HEK293 (cell line): ENCODE data around the gene HOXC10.

Source experiments
- CTCF ChIA-PET: fragments of 350-600 bp; formaldehyde crosslinking; extraction: SDS; loops from one replicate; lab custom pipeline; 2021; ENCODE audit warnings: antibody characterized with exemption; lab: Yijun Ruan, JAX
- POLR2A ChIA-PET: fragments of 300-600 bp; formaldehyde crosslinking; extraction: SDS; loops from one replicate; lab custom pipeline; 2020; ENCODE audit warnings: antibody characterized with exemption, inconsistent platforms; lab: Yijun Ruan, JAX
- H3K27ac ChIP-seq: fragments of 200-500 bp; sonication (Bioruptor generic); 2 replicates; pipeline ENCODE4 v1.5.1; 2014; ENCODE audit warnings: low read depth, low read length, control low read depth, inconsistent platforms; ENCODE audit errors: extremely low read depth
- H3K36me3 ChIP-seq, 2 experiments: fragments of 200-500 bp in 1 of 2; sonication (Bioruptor generic) in 1 of 2; 1 replicate in 1 of 2; 2 replicates in 1 of 2; pipeline ENCODE4 v1.5.1; 2014 to 2017; ENCODE audit warnings: inconsistent platforms in 2 of 2, low read length in 2 of 2; ENCODE audit not compliant: control insufficient read depth in 2 of 2, insufficient read depth in 1 of 2
- H3K4me1 ChIP-seq: fragments of 200-500 bp; sonication (Bioruptor generic); 2 replicates; pipeline ENCODE4 v1.5.1; 2014; ENCODE audit warnings: mild to moderate bottlenecking, low read length, inconsistent platforms; ENCODE audit not compliant: control insufficient read depth, insufficient read depth
- H3K4me3 ChIP-seq: 2 replicates; pipeline ENCODE4 v1.5.1; 2011; ENCODE audit warnings: low read depth, mild to moderate bottlenecking, control low read depth, low read length, moderate library complexity
- H3K9me3 ChIP-seq: fragments of 200-500 bp; sonication (Bioruptor generic); 2 replicates; pipeline ENCODE4 v1.5.1; 2014; ENCODE audit warnings: low read depth, low read length, inconsistent platforms; ENCODE audit not compliant: control insufficient read depth, insufficient read depth
- CTCF ChIP-seq: fragments of 450-650 bp; formaldehyde crosslinking; IDR thresholded peaks from 2 replicates; pipeline ENCODE4 v1.5.1; 2016; ENCODE audit warnings: missing biosample characterization, missing genetic modification characterization
- GLI4 ChIP-seq: fragments of 450-650 bp; formaldehyde crosslinking; IDR thresholded peaks from 2 replicates; pipeline ENCODE4 v1.5.1; 2016; ENCODE audit warnings: missing biosample characterization, missing genetic modification characterization
- HOXA7 ChIP-seq: sonication (generic); formaldehyde crosslinking; IDR thresholded peaks from 2 replicates; pipeline ENCODE4 v1.8.1; 2022; ENCODE audit warnings: missing genetic modification reagents, borderline replicate concordance
- OVOL3 ChIP-seq: fragments of 450-650 bp; formaldehyde crosslinking; IDR thresholded peaks from 2 replicates; pipeline ENCODE4 v1.5.1; 2016; ENCODE audit warnings: missing biosample characterization, missing genetic modification characterization
- RBAK ChIP-seq: fragments of 450-650 bp; formaldehyde crosslinking; IDR thresholded peaks from 2 replicates; pipeline ENCODE4 v1.5.1; 2016; ENCODE audit warnings: missing biosample characterization, missing genetic modification characterization
- ZNF121 ChIP-seq: fragments of 450-650 bp; formaldehyde crosslinking; IDR thresholded peaks from 2 replicates; pipeline ENCODE4 v1.5.1; 2016; ENCODE audit warnings: missing biosample characterization, missing genetic modification characterization
- ZNF19 ChIP-seq: fragments of 450-650 bp; formaldehyde crosslinking; IDR thresholded peaks from 2 replicates; pipeline ENCODE4; 2016; ENCODE audit warnings: missing biosample characterization, missing genetic modification characterization, low read depth
- ZNF223 ChIP-seq: fragments of 450-650 bp; formaldehyde crosslinking; IDR thresholded peaks from 2 replicates; pipeline ENCODE4 v1.5.1; 2016; ENCODE audit warnings: missing biosample characterization, missing genetic modification characterization
- ZNF324 ChIP-seq: fragments of 450-650 bp; formaldehyde crosslinking; IDR thresholded peaks from 2 replicates; pipeline ENCODE4 v1.5.1; 2016; ENCODE audit warnings: missing biosample characterization, missing genetic modification characterization
- ZNF366 ChIP-seq: fragments of 450-650 bp; formaldehyde crosslinking; conservative IDR thresholded peaks from 2 replicates; pipeline ENCODE4 v1.5.1; 2016; ENCODE audit warnings: missing biosample characterization, missing genetic modification characterization
- ZNF558 ChIP-seq: fragments of 450-650 bp; formaldehyde crosslinking; IDR thresholded peaks from 2 replicates; pipeline ENCODE4 v1.5.1; 2016; ENCODE audit warnings: missing biosample characterization, missing genetic modification characterization
- ZNF600 ChIP-seq: fragments of 450-650 bp; formaldehyde crosslinking; IDR thresholded peaks from 2 replicates; pipeline ENCODE4 v1.5.1; 2016; ENCODE audit warnings: missing biosample characterization, missing genetic modification characterization
- ZNF658 ChIP-seq: fragments of 450-650 bp; formaldehyde crosslinking; IDR thresholded peaks from 2 replicates; pipeline ENCODE4; 2016; ENCODE audit warnings: missing biosample characterization, missing genetic modification characterization
- ZNF660 ChIP-seq: fragments of 450-650 bp; IDR thresholded peaks from 2 replicates; pipeline ENCODE4 v1.5.1; 2018; ENCODE audit warnings: missing biosample characterization, mild to moderate bottlenecking, missing genetic modification characterization
- ZSCAN5A ChIP-seq: fragments of 450-650 bp; formaldehyde crosslinking; IDR thresholded peaks from 2 replicates; pipeline ENCODE4 v1.5.1; 2016; ENCODE audit warnings: missing biosample characterization, missing genetic modification characterization
- ZXDB ChIP-seq: fragments of 450-650 bp; formaldehyde crosslinking; IDR thresholded peaks from 2 replicates; pipeline ENCODE4 v1.5.1; 2016; ENCODE audit warnings: missing biosample characterization, missing genetic modification characterization

The HOXC10 gene

GRCh38 chr12:53935383-53936341 is 49.3 kb upstream of the HOXC10 start:
- ChIA-PET CTCF (interaction anchor here (0.6 to 1.6 kb wide), 3 partner anchors 16 to 234 kb away, joined by 3 to 9 read pairs (median 3); no protein-coding TSS in a partner anchor), POLR2A (no interaction called here)
- no peak overlapping the region for H3K4me3 ChIP-seq
- no peaks in the 10 kb centered on the region for H3K4me1 ChIP-seq
- H3K9me3 ChIP-seq, result no peaks in the 10 kb centered on the region
- H3K27ac ChIP-seq, result no peak overlapping the region
- TF ChIP-seq ZSCAN5A (no peak), ZNF223 (tag by site-specific recombination) (0 out of 2 replicates have a peak, but pooled peaks have one; percentile 40)
- no peaks in the 10 kb centered on the region for H3K36me3 ChIP-seq

- Histone ChIP-seq H3K9me3 (no peaks in the 10 kb centered on the region), H3K36me3 (no peaks in the 10 kb centered on the region), H3K4me3 (no peak overlapping the region), H3K4me1 (0 out of 2 replicates have a peak, but pooled peaks cover 6% of the 10 kb centered on the region), H3K27ac (no peak overlapping the region)
- TF ChIP-seq ZNF121 (tag by site-specific recombination), result no peak
- TF ChIP-seq ZNF660, result no peak
- TF ChIP-seq ZNF19 (tag by site-specific recombination), result no peak
- TF ChIP-seq ZNF558 (tag by site-specific recombination), result no peak
- TF ChIP-seq ZNF324, result no peak
- TF ChIP-seq ZXDB, result no peak
- no peak for TF ChIP-seq RBAK
- TF ChIP-seq GLI4 (tag by site-specific recombination), result no peak
- ChIA-PET POLR2A (no interaction called here), CTCF (interaction anchor here (0.7 to 2.2 kb wide), 2 partner anchors 131 to 145 kb away, joined by 3 to 7 read pairs; no protein-coding TSS in a partner anchor)
Measured at GRCh38 chr12:53937099-53937498, 47.8 kb upstream of the HOXC10 start.

- ChIA-PET POLR2A (interaction anchor here (0.6 to 2.0 kb wide), 13 partner anchors 10 to 558 kb away, joined by 3 to 13 read pairs (median 5); partner anchors contain the start of genes ATP5MC2, HOXC10, HOXC5 and SP1), CTCF (interaction anchor here (0.5 to 2.2 kb wide), 10 partner anchors 47 to 462 kb away, joined by 3 to 7 read pairs (median 5); partner anchors contain the start of gene HOXC10)
- peaks cover 6% of the 10 kb centered on the region; the same call in 1 of the 2 replicates for H3K4me1 ChIP-seq
- no peaks in the 10 kb centered on the region for H3K9me3 ChIP-seq
- H3K4me3 ChIP-seq, result peak overlapping the region; percentile 48
- no peaks in the 10 kb centered on the region for H3K36me3 ChIP-seq
- TF ChIP-seq ZNF366 (tag by site-specific recombination) (no peak), ZNF658 (tag by site-specific recombination) (no peak), HOXA7 (CRISPR knock-in tag) (no peak), ZNF600 (tag by site-specific recombination) (peak; percentile 63; the same call in 1 of the 2 replicates), CTCF (peak; percentile 9; the same call in 1 of the 2 replicates), OVOL3 (tag by site-specific recombination) (no peak)
- no peak overlapping the region; the same call in 1 of the 2 replicates for H3K27ac ChIP-seq
Measured at GRCh38 chr12:53937596-53938325, 47.2 kb upstream of the HOXC10 start.
